A673 (cell line): ENCODE data around the gene PRRC2B. TPM values are rescaled to one million over a fixed set of nuclear protein-coding genes. Genes with fewer than 3 reads are reported as not detected.

Experiments
- BruUV-seq: library from RNA; stranded (reverse); fragments of 400-500 nt; replicated peaks from 2 replicates; lab custom pipeline; 2021; lab: Mats Ljungman, UMichigan
- CTCF ChIA-PET: fragments of 300-600 bp; sonication (Branson Sonifier 250); formaldehyde crosslinking; loops from one replicate; lab custom pipeline; 2022; ENCODE audit warnings: antibody characterized with exemption; lab: Charles Lee
- POLR2A ChIA-PET: fragments of 300-600 bp; sonication (Branson Sonifier 250); formaldehyde crosslinking; loops from one replicate; lab custom pipeline; 2022; ENCODE audit warnings: antibody characterized with exemption; ENCODE audit not compliant: low non-redundant PET; lab: Charles Lee
- DNase-seq: peaks from one replicate; pipeline ENCODE4 v3.0.0-alpha.2; 2015; ENCODE audit warnings: low spot score
- H3K27ac ChIP-seq: fragments of 200-600 bp; sonication (generic); 2 replicates; pipeline ENCODE4 v1.5.1; 2016; ENCODE audit warnings: mixed run types, low read depth, mild to moderate bottlenecking, mixed read lengths, antibody characterized with exemption, low read length; ENCODE audit not compliant: poor library complexity, severe bottlenecking
- H3K27me3 ChIP-seq: fragments of 200-600 bp; sonication (generic); replicated peaks from 2 replicates; pipeline ENCODE4 v1.6.1; 2017; ENCODE audit warnings: mixed run types, low read depth, mild to moderate bottlenecking, mixed read lengths, antibody characterized with exemption, low read length; ENCODE audit not compliant: insufficient read depth, poor library complexity
- H3K36me3 ChIP-seq: fragments of 200-600 bp; sonication (generic); 2 replicates; pipeline ENCODE4 v1.6.1; 2016; ENCODE audit warnings: mixed run types, mild to moderate bottlenecking, mixed read lengths, antibody characterized with exemption, low read length; ENCODE audit not compliant: insufficient read depth, poor library complexity, severe bottlenecking
- H3K4me1 ChIP-seq: fragments of 200-600 bp; sonication (generic); 2 replicates; pipeline ENCODE4 v1.6.1; 2017; ENCODE audit warnings: mixed run types, mild to moderate bottlenecking, mixed read lengths, antibody characterized with exemption, low read length; ENCODE audit not compliant: insufficient read depth, poor library complexity, severe bottlenecking
- H3K4me3 ChIP-seq: fragments of 200-600 bp; sonication (generic); 2 replicates; pipeline ENCODE4 v1.5.1; 2016; ENCODE audit warnings: low read depth, mixed run types, mild to moderate bottlenecking, mixed read lengths, low read length; ENCODE audit not compliant: poor library complexity, severe bottlenecking
- H3K9me3 ChIP-seq: fragments of 200-600 bp; sonication (generic); 2 replicates; pipeline ENCODE4 v1.6.1; 2016; ENCODE audit warnings: mixed run types, low read depth, mild to moderate bottlenecking, mixed read lengths, antibody characterized with exemption, low read length; ENCODE audit not compliant: poor library complexity, severe bottlenecking
- CTCF ChIP-seq: fragments of 300-800, 200-600 bp; sonication (generic); conservative IDR thresholded peaks from 2 replicates; pipeline ENCODE4 v1.5.1; 2017; ENCODE audit warnings: low read depth, mild to moderate bottlenecking, antibody characterized with exemption, low read length, moderate library complexity, mixed read lengths
- EZH2 ChIP-seq: fragments of 200-600 bp; sonication (generic); IDR thresholded peaks from 2 replicates; pipeline ENCODE4 v1.6.1; 2017; ENCODE audit warnings: borderline replicate concordance, low read depth, mild to moderate bottlenecking, mixed read lengths, antibody characterized with exemption, low read length; ENCODE audit not compliant: poor library complexity, severe bottlenecking
- intact Hi-C: fragments of 100-400 bp; cut with micrococcal nuclease; formaldehyde crosslinking; loops from one replicate; pipeline ENCODE4 v1.10.0; 2022; ENCODE audit not compliant: unreplicated experiment
- total RNA-seq: library from RNA; stranded (reverse); gene quantifications from 2 replicates; pipeline ENCODE4 v1.2.3, GENCODE V29; 2021

PRRC2B gene
- total RNA-seq, 1 experiment from 2014 or later = 317 TPM

- no peaks in the 10 kb centered on the region for H3K27me3 ChIP-seq
- peaks cover 9% of the 10 kb centered on the region for H3K4me1 ChIP-seq
- H3K9me3 ChIP-seq = no peaks in the 10 kb centered on the region
- no TSS peak for BruUV-seq
- POLR2A ChIA-PET = interaction anchor here (0.7 kb wide), 1 partner anchor 163 kb away, joined by 5 read pairs; no protein-coding TSS in a partner anchor
- H3K4me3 ChIP-seq = no peak overlapping the region
- peak; percentile 76 for DNase-seq
- CTCF ChIA-PET = no interaction called here
- intact Hi-C loops = no loop called here
- H3K36me3 ChIP-seq = no peaks in the 10 kb centered on the region
- no peak overlapping the region for H3K27ac ChIP-seq
- TF ChIP-seq CTCF = no peak
- no peak for TF ChIP-seq EZH2
Observed at GRCh38 chr9:131347376-131348020, 46.4 kb upstream of the PRRC2B start.

GRCh38 chr9:131348631-131349521 is 45.0 kb upstream of the PRRC2B start:
- H3K36me3 ChIP-seq = no peaks in the 10 kb centered on the region
- ChIA-PET CTCF (interaction anchor here (0.6 to 1.6 kb wide), 7 partner anchors 12 to 133 kb away, joined by 3 to 11 read pairs (median 5); no protein-coding TSS in a partner anchor), POLR2A (no interaction called here)
- H3K4me1 ChIP-seq = peaks cover 9% of the 10 kb centered on the region
- no peaks in the 10 kb centered on the region for H3K27me3 ChIP-seq
- BruUV-seq = no TSS peak
- no peaks in the 10 kb centered on the region for H3K9me3 ChIP-seq
- DNase-seq = no peak
- intact Hi-C loops = no loop called here
- no peak overlapping the region for H3K27ac ChIP-seq
- no peak overlapping the region for H3K4me3 ChIP-seq
- TF ChIP-seq CTCF (0 out of 2 replicates have a peak, but pooled peaks have one; percentile 18), EZH2 (no peak)

GRCh38 chr9:131349522-131349880 is 44.4 kb upstream of the PRRC2B start:
- intact Hi-C loops = no loop called here
- CTCF ChIA-PET = interaction anchor here (0.6 to 1.6 kb wide), 8 partner anchors 11 to 134 kb away, joined by 3 to 11 read pairs (median 5); no protein-coding TSS in a partner anchor
- no TSS peak for BruUV-seq
- no peak for DNase-seq
- POLR2A ChIA-PET = interaction anchor here (0.7 kb wide), 1 partner anchor 1430 kb away, joined by 3 read pairs; no protein-coding TSS in a partner anchor
- H3K4me3 ChIP-seq = peak overlapping the region; percentile 39
- no peaks in the 10 kb centered on the region for H3K9me3 ChIP-seq
- no peak for TF ChIP-seq CTCF
- no peak for TF ChIP-seq EZH2
- H3K4me1 ChIP-seq = peaks cover 9% of the 10 kb centered on the region
- H3K27ac ChIP-seq = no peak overlapping the region
- H3K27me3 ChIP-seq = no peaks in the 10 kb centered on the region
- no peaks in the 10 kb centered on the region for H3K36me3 ChIP-seq
